HCT116 (cell line): ENCODE results near the gene SMIM36. TPM values are rescaled to one million over a fixed set of nuclear protein-coding genes. Genes with fewer than 3 reads are reported as not detected.

Experiments
- ATAC-seq: fragments of 200-7000 bp; cut with Tn5 transposase; 2 replicates; pipeline ENCODE4 v1.9.1; 2020; ENCODE audit warnings: mild to moderate bottlenecking, moderate library complexity
- BruUV-seq: library from RNA; stranded (reverse); fragments of 400-500 nt; replicated peaks from 2 replicates; lab custom pipeline; 2021; lab: Mats Ljungman, UMichigan
- CTCF ChIA-PET: fragments of 300-600 bp; sonication (Branson Sonifier 250); formaldehyde crosslinking; loops from one replicate; lab custom pipeline; 2021; ENCODE audit warnings: antibody characterized with exemption; lab: Charles Lee
- POLR2A ChIA-PET: fragments of 300-600, 350-600 bp; sonication (Branson Sonifier 250); formaldehyde crosslinking; loops from one replicate; lab custom pipeline; 2021; ENCODE audit warnings: antibody characterized with exemption; lab: Charles Lee
- RAD21 ChIA-PET, 2 experiments: fragments of 300-600 bp; sonication (Branson Sonifier 250); formaldehyde crosslinking; loops; one replicate each; lab custom pipeline; 2023; ENCODE audit warnings: low total read pairs in 2 of 2; ENCODE audit not compliant: uncharacterized antibody in 2 of 2, unreplicated experiment in 2 of 2, low non-redundant PET in 1 of 2; lab: Charles Lee
- DNase-seq: peaks from one replicate; pipeline ENCODE4 v3.0.0-alpha.2; 2010; ENCODE audit warnings: low read depth, low spot score
- H2AFZ ChIP-seq: fragments of 200-600 bp; shearing (Covaris generic), sonication (generic); 2 replicates; pipeline ENCODE4 v1.6.1; 2017; ENCODE audit warnings: low read depth, mixed run types, mixed read lengths, antibody characterized with exemption, low read length; ENCODE audit not compliant: poor library complexity, severe bottlenecking
- H3K27ac ChIP-seq: 2 replicates; pipeline ENCODE4 v1.5.1; 2012; ENCODE audit warnings: low read depth, low read length
- H3K27me3 ChIP-seq: fragments of 200-600 bp; sonication (generic); 2 replicates; pipeline ENCODE4 v1.6.1; 2016; ENCODE audit warnings: mixed run types, low read length, mixed read lengths; ENCODE audit not compliant: insufficient read depth
- H3K36me3 ChIP-seq, 2 experiments: fragments of 200-500 bp in 1 of 2; fragments of 200-600 bp in 1 of 2; sonication (Bioruptor generic) in 1 of 2; sonication (generic) in 1 of 2; 2 replicates each; pipeline versions ENCODE4 v1.5.1 to v1.6.1; 2014 to 2016; ENCODE audit warnings: low read length in 2 of 2, inconsistent platforms in 1 of 2, mixed read lengths in 1 of 2, mixed run types in 1 of 2; ENCODE audit not compliant: insufficient read depth in 2 of 2, control insufficient read depth in 1 of 2
- H3K4me1 ChIP-seq, 2 experiments: fragments of 200-600 bp in 1 of 2; sonication (generic) in 1 of 2; 2 replicates each; pipeline versions ENCODE4 v1.5.1 to v1.6.1; 2012 to 2017; ENCODE audit warnings: low read length in 2 of 2, inconsistent platforms in 1 of 2, mild to moderate bottlenecking in 1 of 2, mixed read lengths in 1 of 2, mixed run types in 1 of 2, moderate library complexity in 1 of 2; ENCODE audit not compliant: insufficient read depth in 2 of 2, control insufficient read depth in 1 of 2
- H3K4me2 ChIP-seq: fragments of 200-600 bp; sonication (generic); 2 replicates; pipeline ENCODE4 v1.6.1; 2017; ENCODE audit warnings: mixed run types, low read length, mixed read lengths
- H3K4me3 ChIP-seq, 2 experiments: fragments of 200-600 bp in 1 of 2; sonication (generic) in 1 of 2; replicated peaks in 1 of 2; 2 replicates each; pipeline ENCODE4 v1.5.1; 2011 to 2016; ENCODE audit warnings: low read length in 2 of 2, control low read depth in 1 of 2, low read depth in 1 of 2, mild to moderate bottlenecking in 1 of 2, mixed read lengths in 1 of 2, mixed run types in 1 of 2
- H3K79me2 ChIP-seq: fragments of 200-600 bp; sonication (generic); 2 replicates; pipeline ENCODE4 v1.6.1; 2017; ENCODE audit warnings: mild to moderate bottlenecking, mixed run types, low read length, moderate library complexity, mixed read lengths; ENCODE audit not compliant: insufficient read depth
- H3K9ac ChIP-seq: fragments of 200-600 bp; sonication (generic); 2 replicates; pipeline ENCODE4 v1.6.1; 2016; ENCODE audit warnings: low read length, mixed read lengths
- H3K9me2 ChIP-seq: fragments of 200-600 bp; sonication (generic), shearing (Covaris generic); 2 replicates; pipeline ENCODE4 v1.6.1; 2017; ENCODE audit warnings: mixed run types, mild to moderate bottlenecking, moderate library complexity; ENCODE audit not compliant: insufficient read depth
- H3K9me3 ChIP-seq, 2 experiments: fragments of 200-500 bp in 1 of 2; fragments of 200-600 bp in 1 of 2; sonication (Bioruptor generic) in 1 of 2; sonication (generic) in 1 of 2; 2 replicates each; pipeline ENCODE4 v1.6.1; 2014 to 2017; ENCODE audit warnings: low read length in 2 of 2, mixed read lengths in 2 of 2, inconsistent platforms in 1 of 2, low read depth in 1 of 2, mild to moderate bottlenecking in 1 of 2, mixed run types in 1 of 2, moderate library complexity in 1 of 2; ENCODE audit not compliant: control insufficient read depth in 1 of 2, insufficient read depth in 1 of 2
- H4K20me1 ChIP-seq: fragments of 200-600 bp; sonication (generic), shearing (Covaris generic); 2 replicates; pipeline ENCODE4 v1.6.1; 2017; ENCODE audit warnings: mixed run types, mild to moderate bottlenecking, moderate library complexity; ENCODE audit not compliant: insufficient read depth
- CEBPB ChIP-seq: IDR thresholded peaks from 2 replicates; pipeline ENCODE4 v1.6.1; 2012; ENCODE audit warnings: low read depth
- CTCF ChIP-seq, 3 experiments: fragments of 200-600 bp in 1 of 3; sonication (generic) in 1 of 3; IDR thresholded peaks in 2 of 3; conservative IDR thresholded peaks in 1 of 3; 2 replicates each; pipeline ENCODE4 v1.5.1; 2012 to 2017; ENCODE audit warnings: low read depth in 2 of 3, low read length in 2 of 3, antibody characterized with exemption in 1 of 3, borderline replicate concordance in 1 of 3, control low read depth in 1 of 3, mild to moderate bottlenecking in 1 of 3, mixed read lengths in 1 of 3, mixed run types in 1 of 3, moderate library complexity in 1 of 3; ENCODE audit not compliant: insufficient read depth in 1 of 3
- EGR1 ChIP-seq: IDR thresholded peaks from 2 replicates; pipeline ENCODE4 v1.6.1; 2012; ENCODE audit warnings: low read depth
- ELF1 ChIP-seq: IDR thresholded peaks from 2 replicates; pipeline ENCODE4 v1.6.1; 2012; ENCODE audit warnings: low read depth, borderline replicate concordance
- EZH2 ChIP-seq: fragments of 200-600 bp; sonication (generic); IDR thresholded peaks from 2 replicates; pipeline ENCODE4 v1.6.1; 2017; ENCODE audit warnings: antibody characterized with exemption, mixed run types
- JUND ChIP-seq: IDR thresholded peaks from 2 replicates; pipeline ENCODE4 v1.6.1; 2012
- MAX ChIP-seq: IDR thresholded peaks from 2 replicates; pipeline ENCODE4 v1.6.1; 2012
- POLR2A ChIP-seq: IDR thresholded peaks from 2 replicates; pipeline ENCODE4 v1.7.0; 2011; ENCODE audit warnings: borderline replicate concordance; ENCODE audit not compliant: insufficient read depth, insufficient read length; ENCODE audit errors: extremely low read depth
- RAD21 ChIP-seq: IDR thresholded peaks from 2 replicates; pipeline ENCODE4 v1.6.1; 2012; ENCODE audit warnings: low read depth, mild to moderate bottlenecking
- REST ChIP-seq: IDR thresholded peaks from 2 replicates; pipeline ENCODE4 v1.6.1; 2012; ENCODE audit warnings: low read depth
- SP1 ChIP-seq: IDR thresholded peaks from 2 replicates; pipeline ENCODE4 v1.6.1; 2012; ENCODE audit warnings: low read depth
- YY1 ChIP-seq: IDR thresholded peaks from 2 replicates; pipeline ENCODE4 v1.6.1; 2011; ENCODE audit warnings: low read length, low read depth, moderate library complexity, mild to moderate bottlenecking; ENCODE audit not compliant: insufficient replicate concordance; ENCODE audit errors: extremely low read depth
- ZBTB33 ChIP-seq: IDR thresholded peaks from 2 replicates; pipeline ENCODE4 v1.6.1; 2011; ENCODE audit warnings: mild to moderate bottlenecking, low read length, moderate library complexity; ENCODE audit not compliant: insufficient replicate concordance; ENCODE audit errors: extremely low read depth
- ZFX ChIP-seq: fragments of 450-650 bp; IDR thresholded peaks from 2 replicates; pipeline ENCODE4 v1.6.1; 2017
- intact Hi-C: fragments of 100-400 bp; cut with micrococcal nuclease; formaldehyde crosslinking; loops from 2 replicates; pipeline ENCODE4 v1.10.0; 2022
- total RNA-seq: library from RNA; stranded (reverse); gene quantifications from one replicate; pipeline ENCODE4 v1.2.1, GENCODE V29; 2021; ENCODE audit not compliant: unreplicated experiment

Gene SMIM36
- total RNA-seq, 1 experiment from 2014 or later: 0.37 TPM

GRCh38 chr17:55462711-55463110 lies 48.5 kb downstream of the SMIM36 start:
- H3K27me3 ChIP-seq: no peaks in the 10 kb centered on the region
- H3K4me3 ChIP-seq: no peak overlapping the region
- ATAC-seq (no peak), DNase-seq (no peak)
- H3K27ac ChIP-seq: no peak overlapping the region
- BruUV-seq: no TSS peak
- peaks cover 0 to 18% of the 10 kb centered on the region in 2 experiments; a peak in 3 of 4 replicates for H3K4me1 ChIP-seq
- H3K4me2 ChIP-seq: no peak overlapping the region
- RAD21 ChIA-PET: no interaction called here
- no peak for TF ChIP-seq YY1
- TF ChIP-seq CTCF (IDR thresholded peaks at IDR 0.05 in 2 of 3, conservative IDR thresholded peaks at IDR 0.05 in 1 of 3; ENCODE audit: borderline replicate concordance in 1 of 3, insufficient read depth in 1 of 3, low read depth in 2 of 3, low read length in 2 of 3): no peak
- no peak for TF ChIP-seq ZFX
- no peak for TF ChIP-seq ELF1
- TF ChIP-seq POLR2A: no peak
- TF ChIP-seq CEBPB: no peak
- TF ChIP-seq EZH2: no peak
- no peak for TF ChIP-seq EGR1
- no peak for TF ChIP-seq JUND
- no peak for TF ChIP-seq SP1
- TF ChIP-seq, all 23 proteins: peak for 0
- Histone ChIP-seq H3K9me3 (no peaks in the 10 kb centered on the region), H4K20me1 (no peaks in the 10 kb centered on the region), H2AFZ (no peak overlapping the region), H3K9ac (no peak overlapping the region), H3K36me3 (no peaks in the 10 kb centered on the region), H3K9me2 (no peaks in the 10 kb centered on the region), H3K79me2 (no peaks in the 10 kb centered on the region)
- CTCF ChIA-PET: no interaction called here
- intact Hi-C loops: no loop called here
- POLR2A ChIA-PET: no interaction called here

- POLR2A ChIA-PET: no interaction called here
- H3K9ac ChIP-seq: no peak overlapping the region
- TF ChIP-seq ZBTB33 (no peak), POLR2A (no peak), RAD21 (no peak), EGR1 (no peak), REST (no peak), MAX (no peak)
Measured at GRCh38 chr17:55462234-55462633, 49.0 kb downstream of the SMIM36 start.

More at GRCh38 chr17:55462234-55462633, 49.0 kb downstream of the SMIM36 start:
- Histone ChIP-seq H3K27ac (no peak overlapping the region), H3K27me3 (no peaks in the 10 kb centered on the region), H3K4me1 (peaks cover 0 to 18% of the 10 kb centered on the region in 2 experiments; a peak in 3 of 4 replicates), H3K9me3 (no peaks in the 10 kb centered on the region), H3K36me3 (no peaks in the 10 kb centered on the region), H3K4me3 (no peak overlapping the region), H3K9me2 (no peaks in the 10 kb centered on the region), H2AFZ (no peak overlapping the region), H3K4me2 (no peak overlapping the region), H4K20me1 (no peaks in the 10 kb centered on the region), H3K79me2 (no peaks in the 10 kb centered on the region)
- ATAC-seq: no peak
- intact Hi-C loops: no loop called here
- BruUV-seq: no TSS peak
- ChIA-PET CTCF (no interaction called here), RAD21 (no interaction called here)
- no peak for DNase-seq
